SK-N-MC (cell line): ENCODE results near the gene KRT17.
A peak's percentile ranks its signal among the peaks of the same experiment; 100 is the strongest.

Source experiments
- DNase-seq: peaks from one replicate; pipeline ENCODE4 v3.0.0-alpha.2; 2011; ENCODE audit warnings: low read depth, low spot score
- H3K27ac ChIP-seq: fragments of 200-600 bp; sonication (generic); 2 replicates; pipeline ENCODE4 v1.5.1; 2016; ENCODE audit warnings: mixed run types
- H3K36me3 ChIP-seq: fragments of 200-600 bp; sonication (generic); 2 replicates; pipeline ENCODE4 v1.6.1; 2017; ENCODE audit warnings: antibody characterized with exemption, low read length, mixed read lengths; ENCODE audit not compliant: insufficient read depth
- H3K4me3 ChIP-seq: fragments of 200-600 bp; sonication (generic); 2 replicates; pipeline ENCODE4 v1.5.1; 2016
- H3K9ac ChIP-seq: fragments of 200-600 bp; sonication (generic); 2 replicates; pipeline ENCODE4 v1.8.0; 2017; ENCODE audit warnings: mixed run types, mixed read lengths; ENCODE audit not compliant: insufficient read length
- H3K9me3 ChIP-seq: fragments of 200-600 bp; sonication (generic); 2 replicates; pipeline ENCODE4 v1.6.1; 2017; ENCODE audit warnings: low read depth, mild to moderate bottlenecking, antibody characterized with exemption, low read length, moderate library complexity, mixed read lengths
- EZH2 ChIP-seq: fragments of 200-600 bp; sonication (generic); IDR thresholded peaks from one replicate; pipeline ENCODE4 v1.6.1; 2017; ENCODE audit warnings: antibody characterized with exemption
- FOXP2 ChIP-seq: optimal IDR thresholded peaks from 2 replicates; pipeline ENCODE3; 2011; ENCODE audit warnings: mild to moderate bottlenecking, moderate library complexity; ENCODE audit not compliant: insufficient read depth; ENCODE audit errors: extremely low read length, control extremely low read depth
- POLR2AphosphoS5 ChIP-seq: IDR thresholded peaks from 2 replicates; pipeline ENCODE4 v1.6.1; 2012; ENCODE audit warnings: mild to moderate bottlenecking, low read depth, low read length, borderline replicate concordance

KRT17 gene

GRCh38 chr17:41624208-41625101, at the start of gene KRT17:
TSS of gene KRT17 (minus strand) at chr17:41624575. CDS start at chr17:41624509, 66 bp downstream.
- no peak within 1 kb of the TSS for H3K4me3 ChIP-seq
- TF ChIP-seq EZH2 (no peak), FOXP2 (no peak), POLR2AphosphoS5 (no peak)
- no peak within 1 kb of the TSS for H3K27ac ChIP-seq
- no peak within 1 kb of the TSS for H3K9ac ChIP-seq
- DNase-seq, result no peak
- H3K9me3 ChIP-seq, result no peaks in the 10 kb centered on the region
- no peaks in the 10 kb centered on the region for H3K36me3 ChIP-seq

DNA sequence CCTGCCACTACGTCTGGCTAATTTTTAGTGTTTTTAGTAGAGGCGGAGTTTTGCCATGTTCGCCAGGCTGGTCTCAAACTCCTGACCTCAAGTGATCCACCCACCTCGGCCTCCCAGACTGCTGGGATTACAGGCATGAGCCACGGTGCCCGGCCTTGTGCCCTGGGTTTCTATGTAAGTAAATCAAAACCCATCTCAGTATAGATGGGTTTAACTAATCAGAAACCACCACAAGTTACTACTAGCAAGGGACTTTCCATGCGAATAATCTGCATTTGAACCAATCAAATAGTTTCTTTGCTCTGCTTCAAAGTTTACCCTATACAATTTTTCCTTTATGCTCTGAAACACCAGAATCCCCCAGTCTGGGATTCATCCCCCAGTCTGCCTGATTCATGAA, 47.8 kb upstream of the KRT17 start:
- TF ChIP-seq FOXP2 (no peak), POLR2AphosphoS5 (no peak)
- no peak for DNase-seq
- H3K9me3 ChIP-seq, result no peaks in the 10 kb centered on the region
- no peaks in the 10 kb centered on the region for H3K36me3 ChIP-seq
- no peak overlapping the region for H3K4me3 ChIP-seq
- no peak overlapping the region for H3K9ac ChIP-seq
- H3K27ac ChIP-seq, result no peak overlapping the region

GRCh38 chr17:41667280-41668041, 43.1 kb upstream of the KRT17 start:
- 0 out of 2 replicates have a peak overlapping the region, but pooled peaks have one; percentile 21 for H3K27ac ChIP-seq
- H3K36me3 ChIP-seq, result no peaks in the 10 kb centered on the region
- H3K9me3 ChIP-seq, result no peaks in the 10 kb centered on the region
- TF ChIP-seq FOXP2 (no peak), EZH2 (no peak), POLR2AphosphoS5 (no peak)
- DNase-seq, result no peak
- H3K4me3 ChIP-seq, result peak overlapping the region; percentile 75
- peak overlapping the region; percentile 13 for H3K9ac ChIP-seq

- no peaks in the 10 kb centered on the region for H3K9me3 ChIP-seq
- peak overlapping the region; percentile 75 for H3K4me3 ChIP-seq
- peak overlapping the region; percentile 91 for H3K27ac ChIP-seq
- DNase-seq, result no peak
- TF ChIP-seq FOXP2 (no peak), POLR2AphosphoS5 (no peak)
- peak overlapping the region; percentile 13 for H3K9ac ChIP-seq
- no peaks in the 10 kb centered on the region for H3K36me3 ChIP-seq
Measured at GRCh38 chr17:41666708-41667279, 42.4 kb upstream of the KRT17 start.

DNA sequence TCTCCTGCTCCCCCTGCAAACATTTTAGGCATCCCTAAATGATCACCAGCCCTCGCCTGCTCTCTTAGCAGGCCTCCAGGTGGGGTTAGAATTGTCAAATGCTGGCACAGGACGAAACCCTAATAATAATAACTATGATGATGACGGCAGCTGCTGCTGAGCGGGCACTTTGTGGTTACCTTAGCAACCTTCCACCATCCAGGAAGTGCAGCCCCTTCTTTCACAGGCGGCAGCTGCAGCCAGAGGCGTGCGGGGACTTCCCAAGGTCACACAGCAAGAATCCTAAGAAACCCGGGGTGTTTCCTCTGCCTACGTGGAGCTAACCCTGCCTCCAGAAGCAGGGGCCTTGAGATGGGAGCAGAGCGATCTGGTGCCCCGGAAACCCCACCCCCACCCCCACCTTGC, 41.9 kb upstream of the KRT17 start:
- Histone ChIP-seq H3K36me3 (no peaks in the 10 kb centered on the region), H3K9me3 (no peaks in the 10 kb centered on the region), H3K4me3 (peak overlapping the region; percentile 75), H3K9ac (peak overlapping the region; percentile 72), H3K27ac (peak overlapping the region; percentile 91)
- DNase-seq, result no peak
- TF ChIP-seq POLR2AphosphoS5 (peak; percentile 38; the same call in 1 of the 2 replicates), FOXP2 (no peak), EZH2 (no peak)

- Histone ChIP-seq H3K9ac (peak overlapping the region; percentile 72), H3K36me3 (no peaks in the 10 kb centered on the region), H3K4me3 (peak overlapping the region; percentile 75), H3K9me3 (no peaks in the 10 kb centered on the region), H3K27ac (peak overlapping the region; percentile 91)
- no peak for DNase-seq
- TF ChIP-seq POLR2AphosphoS5, result peak; percentile 61; the same call in 1 of the 2 replicates
- no peak for TF ChIP-seq EZH2
Measured at GRCh38 chr17:41665566-41666236, 41.3 kb upstream of the KRT17 start.

DNA sequence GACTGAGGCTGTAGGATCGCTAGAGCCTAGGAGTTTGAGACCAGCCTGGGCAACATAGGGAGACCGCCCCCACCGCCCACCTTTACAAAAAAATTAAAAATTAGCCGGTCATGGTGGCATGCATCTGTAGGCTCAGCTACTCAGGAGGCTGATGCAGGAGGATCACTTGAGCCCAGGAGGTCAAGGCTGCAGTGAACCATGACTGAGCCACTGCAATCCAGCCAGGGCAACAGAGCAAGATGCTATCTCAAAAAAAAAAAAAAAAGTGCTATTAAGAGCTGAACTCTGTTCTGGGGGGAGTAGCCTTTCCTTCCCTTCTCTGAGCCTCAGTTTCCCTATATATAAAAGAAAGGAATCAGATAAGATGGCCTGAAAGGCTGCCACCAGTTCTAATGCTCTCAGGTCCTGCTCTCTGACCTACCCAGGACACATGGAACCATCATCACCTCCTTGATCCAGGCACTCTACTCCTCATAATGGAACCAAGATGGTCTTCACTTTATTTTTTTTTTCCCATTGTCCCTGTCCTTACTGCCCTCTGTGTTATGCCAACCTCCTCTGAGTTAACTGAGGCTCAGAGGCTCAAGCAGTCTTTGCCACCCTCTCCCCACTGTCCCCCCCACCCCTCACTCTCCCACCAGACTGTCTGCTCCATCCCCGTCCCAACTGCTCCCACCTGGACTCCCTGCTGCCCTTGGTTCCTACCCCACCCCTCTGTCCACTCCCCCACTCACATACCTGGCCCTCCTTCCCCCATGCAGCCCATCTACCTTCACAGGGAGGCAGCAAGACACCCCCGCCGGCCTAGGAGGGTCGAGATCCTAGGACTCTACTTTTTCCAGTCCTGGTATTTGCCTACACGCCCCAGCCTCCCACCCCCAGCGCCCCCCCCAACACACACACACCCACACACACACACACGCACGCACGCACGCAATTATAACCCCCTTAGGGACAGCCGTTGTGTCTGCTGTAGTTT, 40.5 kb upstream of the KRT17 start:
- H3K9me3 ChIP-seq, result no peaks in the 10 kb centered on the region
- TF ChIP-seq FOXP2 (no peak), EZH2 (no peak), POLR2AphosphoS5 (no peak)
- peak overlapping the region; percentile 72 for H3K9ac ChIP-seq
- no peak for DNase-seq
- peak overlapping the region; percentile 75 for H3K4me3 ChIP-seq
- H3K27ac ChIP-seq, result peak overlapping the region; percentile 91
- H3K36me3 ChIP-seq, result no peaks in the 10 kb centered on the region
